HepG2 (cell line): ENCODE data around the gene PLIN5. TPM values are rescaled to one million over a fixed set of nuclear protein-coding genes. Genes with fewer than 3 reads are reported as not detected.

ENCODE experiments used
- ATAC-seq: fragments of 200-7000 bp; cut with Tn5 transposase; 3 replicates; pipeline ENCODE4 v1.9.1; 2020; ENCODE audit warnings: mild to moderate bottlenecking, moderate library complexity
- BruUV-seq: library from RNA; stranded (reverse); fragments of 400-500 nt; replicated peaks from 2 replicates; lab custom pipeline; 2021; lab: Mats Ljungman, UMichigan
- CTCF ChIA-PET: fragments of 300-600 bp; formaldehyde crosslinking; extraction: SDS; loops from one replicate; lab custom pipeline; 2021; ENCODE audit warnings: low total read pairs, inconsistent platforms, low intra/inter-chr PET ratio; lab: Yijun Ruan, JAX
- POLR2A ChIA-PET: fragments of 350-600 bp; sonication (Branson Sonifier 250); formaldehyde crosslinking; loops from one replicate; lab custom pipeline; 2020; ENCODE audit warnings: antibody characterized with exemption, inconsistent platforms; lab: Yijun Ruan, JAX
- DNase-seq: peaks from one replicate; pipeline ENCODE4 v3.0.0-alpha.2; 2015; ENCODE audit warnings: low spot score
- FAIRE-seq: peaks from 3 replicates; lab custom pipeline; 2011; peaks lifted over from hg19 to GRCh38; lab: Jason Lieb, UNC
- H2AFZ ChIP-seq: one replicate; pipeline ENCODE4 v1.6.1; 2011; ENCODE audit warnings: low read length, inconsistent platforms
- H3K27ac ChIP-seq: fragments of 300-600 bp; 3 replicates; pipeline ENCODE4 v1.8.0; 2011; ENCODE audit warnings: mixed run types, mild to moderate bottlenecking, mixed read lengths, low read length, inconsistent platforms; ENCODE audit not compliant: insufficient read depth; ENCODE audit errors: extremely low read length
- H3K27me3 ChIP-seq, 2 experiments: fragments of 200-600 bp in 1 of 2; 2 replicates in 1 of 2; 3 replicates in 1 of 2; pipeline versions ENCODE4 v1.6.0 to v1.8.0; 2011; ENCODE audit warnings: low read length in 2 of 2, mild to moderate bottlenecking in 2 of 2, moderate library complexity in 2 of 2, inconsistent platforms in 1 of 2; ENCODE audit not compliant: insufficient read depth in 2 of 2, control insufficient read depth in 1 of 2
- H3K36me3 ChIP-seq, 2 experiments: fragments of 200-600 bp in 1 of 2; replicated peaks in 1 of 2; 2 replicates in 1 of 2; 3 replicates in 1 of 2; pipeline versions ENCODE4 v1.5.1 to v1.8.0; 2011; ENCODE audit warnings: low read length in 2 of 2, inconsistent platforms in 1 of 2; ENCODE audit not compliant: insufficient read depth in 2 of 2, control insufficient read depth in 1 of 2
- H3K4me1 ChIP-seq: 2 replicates; pipeline ENCODE4 v1.5.1; 2012; ENCODE audit warnings: low read length, inconsistent platforms; ENCODE audit not compliant: insufficient read depth
- H3K4me2 ChIP-seq: 2 replicates; pipeline ENCODE4 v1.6.0; 2011; ENCODE audit warnings: low read depth, low read length, inconsistent platforms
- H3K4me3 ChIP-seq, 3 experiments: fragments of 200-600 bp in 1 of 3; sonication (generic), shearing (Covaris generic) in 1 of 3; replicated peaks in 1 of 3; 2 replicates each; pipeline ENCODE4 v1.5.1; 2011 to 2016; ENCODE audit warnings: low read length in 3 of 3, inconsistent platforms in 2 of 3, low read depth in 2 of 3, mild to moderate bottlenecking in 2 of 3, control low read depth in 1 of 3, mixed read lengths in 1 of 3; ENCODE audit not compliant: insufficient read depth in 1 of 3
- H3K79me2 ChIP-seq: one replicate; pipeline ENCODE4 v1.6.1; 2011; ENCODE audit warnings: low read length, inconsistent platforms; ENCODE audit not compliant: insufficient read depth
- H3K9ac ChIP-seq: 2 replicates; pipeline ENCODE4 v1.6.0; 2011; ENCODE audit warnings: mild to moderate bottlenecking, low read depth, low read length, inconsistent platforms; ENCODE audit not compliant: insufficient read depth
- H3K9me3 ChIP-seq: 2 replicates; pipeline ENCODE4 v1.5.1; 2012; ENCODE audit warnings: mild to moderate bottlenecking, low read length
- H4K20me1 ChIP-seq: 2 replicates; pipeline ENCODE4 v1.6.0; 2011; ENCODE audit warnings: inconsistent platforms, mild to moderate bottlenecking, low read length, moderate library complexity; ENCODE audit not compliant: insufficient read depth
- CREBL2 ChIP-seq: sonication (generic); formaldehyde crosslinking; IDR thresholded peaks from 2 replicates; pipeline ENCODE4 v1.8.1; 2023; ENCODE audit warnings: missing genetic modification reagents, mild to moderate bottlenecking, borderline replicate concordance
- DMAP1 ChIP-seq: IDR thresholded peaks from 2 replicates; pipeline ENCODE4 v1.6.1; 2016
- EED ChIP-seq: sonication (generic); formaldehyde crosslinking; IDR thresholded peaks from 2 replicates; pipeline ENCODE4 v1.5.0; 2020; ENCODE audit warnings: mild to moderate bottlenecking, missing genetic modification reagents
- HNRNPL ChIP-seq: fragments of 200-400 bp; formaldehyde crosslinking; IDR thresholded peaks from 2 replicates; pipeline ENCODE4 v1.6.1; 2017; ENCODE audit warnings: mild to moderate bottlenecking, low read depth, low read length
- HOMEZ ChIP-seq: IDR thresholded peaks from 2 replicates; pipeline ENCODE4 v1.6.1; 2016; ENCODE audit warnings: low read depth
- JDP2 ChIP-seq: sonication (generic); formaldehyde crosslinking; IDR thresholded peaks from 2 replicates; pipeline ENCODE4 v1.8.1; 2022; ENCODE audit warnings: missing genetic modification reagents, borderline replicate concordance
- MED13 ChIP-seq: sonication (generic); formaldehyde crosslinking; IDR thresholded peaks from 2 replicates; pipeline ENCODE4 v1.5.0; 2020; ENCODE audit warnings: missing genetic modification reagents
- RAD21 ChIP-seq: fragments of 450-650 bp; formaldehyde crosslinking; IDR thresholded peaks from 2 replicates; pipeline ENCODE4 v1.5.0; 2020; ENCODE audit warnings: mild to moderate bottlenecking
- SMAD1 ChIP-seq: sonication (generic); formaldehyde crosslinking; IDR thresholded peaks from 2 replicates; pipeline ENCODE4 v1.4.0; 2020; ENCODE audit warnings: missing genetic modification reagents, low read depth, mild to moderate bottlenecking, borderline replicate concordance
- XBP1 ChIP-seq: sonication (generic); formaldehyde crosslinking; IDR thresholded peaks from 2 replicates; pipeline ENCODE4 v1.5.0; 2020; ENCODE audit warnings: missing genetic modification reagents
- ZBTB2 ChIP-seq: sonication (generic); formaldehyde crosslinking; IDR thresholded peaks from 2 replicates; pipeline ENCODE4 v1.8.0; 2022; ENCODE audit warnings: low read depth, missing genetic modification reagents
- ZMYM2 ChIP-seq: sonication (generic); formaldehyde crosslinking; IDR thresholded peaks from 2 replicates; pipeline ENCODE4 v1.8.0; 2022; ENCODE audit warnings: mild to moderate bottlenecking, missing genetic modification reagents
- ZNF382 ChIP-seq: sonication (generic); formaldehyde crosslinking; IDR thresholded peaks from 2 replicates; pipeline ENCODE4 v1.5.0; 2020; ENCODE audit warnings: missing genetic modification reagents, mild to moderate bottlenecking, borderline replicate concordance
- ZNF441 ChIP-seq: sonication (generic); formaldehyde crosslinking; IDR thresholded peaks from 2 replicates; pipeline ENCODE4 v1.7.0; 2021; ENCODE audit warnings: missing genetic modification reagents, borderline replicate concordance
- ZNF589 ChIP-seq: sonication (generic); formaldehyde crosslinking; conservative IDR thresholded peaks from 2 replicates; pipeline ENCODE4 v1.8.0; 2022; ENCODE audit warnings: mild to moderate bottlenecking, moderate library complexity, missing genetic modification reagents
- WGBS: methylation state at CpG from one replicate; pipeline ENCODE4 v1.1.6; 2017; ENCODE audit warnings: low lambda C conversion rate; 5-methylcytosine and 5-hydroxymethylcytosine counted together
- in situ Hi-C: cut with HindIII; loops from 2 replicates; pipeline ENCODE4 v1.10.0; 2017; ENCODE audit warnings: low pct_unique_long_range_greater_than_20kb; ENCODE audit not compliant: extremely low pct_ligation_motif_present
- intact Hi-C: fragments of 100-400 bp; cut with micrococcal nuclease; formaldehyde crosslinking; loops from one replicate; pipeline ENCODE4 v1.10.0; 2022; ENCODE audit not compliant: unreplicated experiment
- polyA plus RNA-seq, 8 experiments: library from polyadenylated mRNA; depleted of rRNA in 3 of 8; stranded (reverse) in 7 of 8; unstranded in 1 of 8; fragments of >200 nt; fragmentation: Illumina TruSeq in 4 of 8; extraction: Trizol in 4 of 8; gene quantifications; 2 replicates each; pipeline versions ENCODE4 v1.2.1 to v1.2.3, GENCODE V29; 2011 to 2016; ENCODE audit warnings: low read depth in 4 of 8, missing spikeins in 1 of 8, mixed read lengths in 1 of 8; ENCODE audit not compliant: insufficient read depth in 1 of 8
- total RNA-seq, 5 experiments: library from RNA; depleted of rRNA; stranded (reverse); fragments of >200 nt; fragmentation: Illumina TruSeq; extraction: Trizol; gene quantifications; 2 replicates each; pipeline ENCODE4 v1.2.3, GENCODE V29; 2016; ENCODE audit warnings: low read depth in 1 of 5
- TF ChIP-seq, protein P1 (sequence below): sonication (generic); formaldehyde crosslinking; conservative IDR thresholded peaks from 2 replicates; pipeline ENCODE4 v1.4.0; 2020; ENCODE audit warnings: missing genetic modification reagents
- TF ChIP-seq, protein P2 (sequence below): sonication (generic); formaldehyde crosslinking; IDR thresholded peaks from 2 replicates; pipeline ENCODE4 v1.4.0; 2020; ENCODE audit warnings: mild to moderate bottlenecking, missing genetic modification reagents

The PLIN5 gene
- total and polyA plus RNA-seq, 2 of the 13 experiments (the other 11 are each of a cell fraction or from before 2014, with no cell fraction given), result 1.8 to 4.8 TPM

GRCh38 chr19:4582980-4583842 lies 48.2 kb upstream of the PLIN5 start:
- Histone ChIP-seq H3K79me2 (peaks cover 30% of the 10 kb centered on the region), H4K20me1 (peaks cover 14% of the 10 kb centered on the region; the same call in 1 of the 2 replicates), H3K9ac (peak overlapping the region; percentile 67), H3K27ac (peak overlapping the region; percentile 97), H3K36me3 (peaks cover 0 to 6% of the 10 kb centered on the region in 2 experiments; a peak in 1 of 5 replicates), H3K27me3 (no peaks in the 10 kb centered on the region), H3K4me2 (peak overlapping the region; percentile 73), H3K4me1 (peaks cover 81% of the 10 kb centered on the region), H3K4me3 (peak overlapping the region in 1 of 3 experiments; percentile 85; a peak in 3 of 6 replicates), H3K9me3 (no peaks in the 10 kb centered on the region), H2AFZ (no peak overlapping the region)
- in situ Hi-C loops (no loop called here), intact Hi-C loops (no loop called here)
- peak; percentile 78 for DNase-seq
- FAIRE-seq, result no peak
- 4% methylated on average over 6 of the region's 16 CpGs for WGBS
- ATAC-seq, result peak; percentile 45
- BruUV-seq, result no TSS peak
- ChIA-PET CTCF (no interaction called here), POLR2A (interaction anchor here (1.4 to 2.4 kb wide), 2 partner anchors 38 to 40 kb away, joined by 3 to 9 read pairs; no protein-coding TSS in a partner anchor)
- TF ChIP-seq XBP1 (no peak), DMAP1 (CRISPR knock-in tag) (0 out of 2 replicates have a peak, but pooled peaks have one; percentile 5), ZNF382 (CRISPR knock-in tag) (no peak), HNRNPL (peak; percentile 98), ZMYM2 (CRISPR knock-in tag) (0 out of 2 replicates have a peak, but pooled peaks have one; percentile 14), ZNF441 (CRISPR knock-in tag) (peak; percentile 21; the same call in 1 of the 2 replicates), ZBTB2 (no peak), HOMEZ (CRISPR knock-in tag) (no peak), SMAD1 (CRISPR knock-in tag) (peak; percentile 65; the same call in 1 of the 2 replicates), JDP2 (CRISPR knock-in tag) (no peak), MED13 (CRISPR knock-in tag) (no peak; the same call in 1 of the 2 replicates), CREBL2 (no peak), EED (CRISPR knock-in tag) (no peak), RAD21 (CRISPR knock-in tag) (peak; percentile 18; the same call in 1 of the 2 replicates), ZNF589 (CRISPR knock-in tag) (no peak)
- TF ChIP-seq, protein P1, sequence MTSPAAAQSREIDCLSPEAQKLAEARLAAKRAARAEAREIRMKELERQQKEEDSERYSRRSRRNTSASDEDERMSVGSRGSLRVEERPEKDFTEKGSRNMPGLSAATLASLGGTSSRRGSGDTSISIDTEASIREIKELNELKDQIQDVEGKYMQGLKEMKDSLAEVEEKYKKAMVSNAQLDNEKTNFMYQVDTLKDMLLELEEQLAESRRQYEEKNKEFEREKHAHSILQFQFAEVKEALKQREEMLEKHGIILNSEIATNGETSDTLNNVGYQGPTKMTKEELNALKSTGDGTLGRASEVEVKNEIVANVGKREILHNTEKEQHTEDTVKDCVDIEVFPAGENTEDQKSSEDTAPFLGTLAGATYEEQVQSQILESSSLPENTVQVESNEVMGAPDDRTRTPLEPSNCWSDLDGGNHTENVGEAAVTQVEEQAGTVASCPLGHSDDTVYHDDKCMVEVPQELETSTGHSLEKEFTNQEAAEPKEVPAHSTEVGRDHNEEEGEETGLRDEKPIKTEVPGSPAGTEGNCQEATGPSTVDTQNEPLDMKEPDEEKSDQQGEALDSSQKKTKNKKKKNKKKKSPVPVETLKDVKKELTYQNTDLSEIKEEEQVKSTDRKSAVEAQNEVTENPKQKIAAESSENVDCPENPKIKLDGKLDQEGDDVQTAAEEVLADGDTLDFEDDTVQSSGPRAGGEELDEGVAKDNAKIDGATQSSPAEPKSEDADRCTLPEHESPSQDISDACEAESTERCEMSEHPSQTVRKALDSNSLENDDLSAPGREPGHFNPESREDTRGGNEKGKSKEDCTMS (CRISPR knock-in tag), result no peak
- TF ChIP-seq, protein P2, sequence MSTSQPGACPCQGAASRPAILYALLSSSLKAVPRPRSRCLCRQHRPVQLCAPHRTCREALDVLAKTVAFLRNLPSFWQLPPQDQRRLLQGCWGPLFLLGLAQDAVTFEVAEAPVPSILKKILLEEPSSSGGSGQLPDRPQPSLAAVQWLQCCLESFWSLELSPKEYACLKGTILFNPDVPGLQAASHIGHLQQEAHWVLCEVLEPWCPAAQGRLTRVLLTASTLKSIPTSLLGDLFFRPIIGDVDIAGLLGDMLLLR (CRISPR knock-in tag), result peak; percentile 52; the same call in 1 of the 2 replicates
